ENCODE data around the gene CD99. TPM values are rescaled to one million over a fixed set of nuclear protein-coding genes. Genes with fewer than 3 reads are reported as not detected.
"Not testable (repeated sequence)": the region's sequence is repeated elsewhere in the genome, so short reads cannot be mapped to it uniquely, and the experiment has no call there.

CD99 gene
- total RNA-seq, 2 experiments from 2014 or later: 259 to 286 TPM

DNA sequence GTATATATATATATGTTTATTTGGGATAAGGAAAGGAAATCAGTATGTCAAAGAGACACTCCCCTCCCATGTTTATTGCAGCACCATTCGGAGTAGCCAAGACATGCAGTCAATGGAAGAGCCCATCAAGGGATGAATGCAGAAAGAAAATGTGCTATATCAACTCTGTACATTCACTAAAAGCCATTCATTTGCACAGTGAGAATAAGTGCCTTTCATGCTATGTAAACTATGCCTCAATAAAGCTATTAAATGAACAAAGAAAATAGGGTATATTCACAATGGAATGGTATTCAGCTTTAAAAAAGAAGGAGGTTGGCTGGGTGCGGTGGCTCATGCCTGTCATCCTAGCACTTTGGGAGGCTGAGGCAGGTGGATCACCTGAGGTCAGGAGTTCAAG is 20.3 kb downstream of the CD99 start:
- DNase-seq (no peak), ATAC-seq (no peak)
- CTCF ChIA-PET: no interaction called here
- no peaks in the 10 kb centered on the region for H3K27me3 Mint-ChIP-seq
- H3K36me3 Mint-ChIP-seq: peaks cover 42% of the 10 kb centered on the region
- H3K4me3 Mint-ChIP-seq: no peak overlapping the region
- no peak overlapping the region for H3K27ac Mint-ChIP-seq
- H3K9me3 Mint-ChIP-seq (ENCODE audit: low read depth): no peaks in the 10 kb centered on the region
- peaks cover 71% of the 10 kb centered on the region for H3K4me1 Mint-ChIP-seq

DNA sequence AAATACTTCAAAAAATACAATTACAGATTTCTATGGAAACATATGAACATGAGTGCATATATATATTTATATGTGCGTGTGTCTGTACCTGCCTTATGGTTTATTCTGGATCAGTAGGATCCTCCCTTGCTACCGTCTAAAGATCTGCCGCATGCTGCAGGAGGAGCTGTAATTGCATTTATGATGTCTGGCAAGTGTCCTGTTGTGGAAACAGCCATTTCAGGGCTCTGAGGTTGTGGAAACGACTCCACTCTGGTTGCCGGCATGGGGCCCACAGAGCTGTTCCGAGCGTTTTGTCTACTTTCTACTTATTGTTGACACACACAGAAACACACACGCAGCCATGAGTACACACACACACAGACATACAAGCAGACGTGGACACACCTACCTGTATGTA is 21.3 kb downstream of the CD99 start:
- CTCF ChIA-PET: no interaction called here
- Mint-ChIP-seq H3K9me3 (ENCODE audit: low read depth) (no peaks in the 10 kb centered on the region), H3K4me1 (peaks cover 71% of the 10 kb centered on the region), H3K27ac (no peak overlapping the region), H3K4me3 (no peak overlapping the region), H3K27me3 (no peaks in the 10 kb centered on the region), H3K36me3 (peaks cover 45% of the 10 kb centered on the region)
- DNase-seq (no peak), ATAC-seq (no peak)

DNA sequence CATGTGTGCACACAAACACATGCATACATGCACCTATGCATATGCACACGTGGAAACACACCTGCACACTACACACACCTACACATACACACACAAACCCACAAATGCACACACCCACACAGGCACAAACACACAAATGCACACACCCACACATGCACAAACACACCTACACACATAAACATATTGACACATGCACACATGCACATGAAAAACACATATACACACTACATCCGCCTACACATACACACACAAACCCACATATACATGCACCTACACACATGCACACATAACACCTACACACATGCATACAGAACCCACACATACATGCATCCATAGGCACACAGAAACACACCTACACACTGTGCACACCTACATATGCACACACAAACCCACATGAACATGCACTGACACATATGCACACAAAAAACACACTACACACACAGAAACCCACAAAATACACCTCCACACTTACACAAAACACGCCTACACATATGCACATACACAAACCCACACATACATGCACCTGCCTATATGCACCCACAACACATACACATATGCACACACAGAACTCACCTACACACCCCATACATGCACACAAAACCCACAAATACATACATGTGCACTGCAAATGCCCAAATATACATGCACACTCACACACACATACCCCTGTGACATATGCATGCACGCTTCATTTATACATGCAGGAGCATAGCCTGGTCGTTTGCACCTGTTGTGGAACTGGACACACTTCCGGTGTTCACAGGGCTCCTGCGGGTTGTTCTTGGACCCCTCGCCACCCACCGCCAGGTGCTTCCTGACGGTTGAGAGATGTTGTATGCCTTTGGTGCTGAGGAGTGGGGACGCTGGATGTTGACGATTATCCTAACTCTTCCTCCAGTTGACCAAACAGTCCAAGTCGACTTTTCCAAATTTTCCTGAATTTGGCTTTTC is 22.1 kb downstream of the CD99 start:
- DNase-seq: no peak
- ATAC-seq: no peak
- no peaks in the 10 kb centered on the region for H3K27me3 Mint-ChIP-seq
- no peak overlapping the region for H3K27ac Mint-ChIP-seq
- H3K9me3 Mint-ChIP-seq (ENCODE audit: low read depth): no peaks in the 10 kb centered on the region
- H3K4me3 Mint-ChIP-seq: no peak overlapping the region
- CTCF ChIA-PET: no interaction called here
- peaks cover 52% of the 10 kb centered on the region for H3K36me3 Mint-ChIP-seq
- H3K4me1 Mint-ChIP-seq: peaks cover 67% of the 10 kb centered on the region

DNA sequence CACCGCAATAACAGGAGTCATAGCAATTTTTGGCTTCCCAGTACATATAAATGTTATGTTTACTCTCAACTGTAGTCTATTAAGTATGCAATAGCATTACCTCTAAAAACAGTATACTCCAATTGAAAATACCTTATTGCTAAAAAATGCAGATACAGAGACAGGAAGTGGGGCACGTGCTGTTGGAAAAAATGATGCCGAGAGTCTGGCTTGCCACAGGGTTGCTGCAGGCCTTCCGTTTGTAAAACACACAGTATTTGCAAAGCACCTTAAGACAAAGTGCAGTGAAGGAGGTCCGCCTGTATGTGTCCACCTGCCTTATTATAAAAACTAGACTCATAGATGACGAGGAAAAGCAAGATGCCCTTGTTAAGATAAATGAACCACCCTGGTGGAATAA is 23.5 kb downstream of the CD99 start:
- H3K36me3 Mint-ChIP-seq: peaks cover 59% of the 10 kb centered on the region
- peak overlapping the region; percentile 45 for H3K27ac Mint-ChIP-seq
- no peak overlapping the region for H3K4me3 Mint-ChIP-seq
- H3K27me3 Mint-ChIP-seq: no peaks in the 10 kb centered on the region
- H3K4me1 Mint-ChIP-seq: peaks cover 53% of the 10 kb centered on the region
- no peaks in the 10 kb centered on the region for H3K9me3 Mint-ChIP-seq (ENCODE audit: low read depth)
- ATAC-seq: peak; percentile 14
- peak; percentile 72 for DNase-seq
- CTCF ChIA-PET: no interaction called here

DNA sequence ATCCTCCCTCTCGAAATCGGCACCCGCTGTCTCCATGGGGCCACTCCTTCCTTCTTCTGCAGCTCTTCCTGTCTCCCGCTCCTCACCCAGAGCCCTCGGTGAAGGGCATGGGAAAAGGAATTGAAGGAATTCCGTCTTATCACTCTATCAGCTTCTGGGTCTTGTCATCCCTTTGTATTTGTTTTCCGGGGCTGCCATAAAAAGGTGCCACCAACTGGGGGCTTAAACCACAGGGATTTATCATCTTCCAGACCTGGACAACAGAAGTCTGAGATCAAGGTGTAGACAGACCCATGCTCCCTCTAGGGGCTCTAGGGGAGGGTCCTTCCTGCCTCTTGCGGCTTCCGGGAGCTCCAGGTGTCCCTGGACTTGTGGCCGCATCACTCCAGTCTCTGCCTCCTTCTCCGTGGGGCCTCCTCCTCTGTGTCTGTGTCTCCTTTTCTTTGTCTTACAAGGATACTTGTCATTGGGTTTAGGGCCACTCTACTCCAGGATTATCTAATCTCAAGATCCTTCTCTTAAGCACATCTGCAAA is 24.0 kb downstream of the CD99 start:
- H3K9me3 Mint-ChIP-seq (ENCODE audit: low read depth): no peaks in the 10 kb centered on the region
- H3K27me3 Mint-ChIP-seq: no peaks in the 10 kb centered on the region
- H3K4me3 Mint-ChIP-seq: no peak overlapping the region
- peak overlapping the region; percentile 41 for H3K27ac Mint-ChIP-seq
- DNase-seq: no peak
- ATAC-seq: no peak
- H3K36me3 Mint-ChIP-seq: peaks cover 64% of the 10 kb centered on the region
- peaks cover 48% of the 10 kb centered on the region for H3K4me1 Mint-ChIP-seq
- CTCF ChIA-PET: no interaction called here

DNA sequence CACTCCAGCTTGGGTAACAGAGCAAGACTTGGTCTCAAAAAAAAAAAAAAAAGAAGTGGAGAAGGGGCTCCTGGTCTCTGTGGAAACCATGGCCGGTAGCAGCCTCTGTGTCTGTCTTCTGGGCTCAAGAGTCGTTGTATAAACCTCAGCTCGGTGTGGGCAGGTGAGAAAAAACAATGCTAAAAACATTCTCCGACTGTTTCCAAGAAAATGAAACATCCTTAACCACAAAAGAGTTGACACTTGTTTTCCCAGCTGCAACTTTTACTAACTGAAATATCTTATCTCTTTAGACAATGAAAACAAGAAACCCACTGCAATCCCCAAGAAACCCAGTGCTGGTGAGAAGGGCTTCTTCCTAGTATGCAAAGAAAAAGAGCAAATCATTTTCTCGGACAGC is 26.2 kb downstream of the CD99 start:
- peaks cover 36% of the 10 kb centered on the region for H3K4me1 Mint-ChIP-seq
- H3K36me3 Mint-ChIP-seq: peaks cover 68% of the 10 kb centered on the region
- peak; percentile 32 for ATAC-seq
- peak overlapping the region; percentile 69 for H3K27ac Mint-ChIP-seq
- DNase-seq: no peak
- H3K9me3 Mint-ChIP-seq (ENCODE audit: low read depth): no peaks in the 10 kb centered on the region
- no peak overlapping the region for H3K4me3 Mint-ChIP-seq
- no peaks in the 10 kb centered on the region for H3K27me3 Mint-ChIP-seq
- CTCF ChIA-PET: no interaction called here

DNA sequence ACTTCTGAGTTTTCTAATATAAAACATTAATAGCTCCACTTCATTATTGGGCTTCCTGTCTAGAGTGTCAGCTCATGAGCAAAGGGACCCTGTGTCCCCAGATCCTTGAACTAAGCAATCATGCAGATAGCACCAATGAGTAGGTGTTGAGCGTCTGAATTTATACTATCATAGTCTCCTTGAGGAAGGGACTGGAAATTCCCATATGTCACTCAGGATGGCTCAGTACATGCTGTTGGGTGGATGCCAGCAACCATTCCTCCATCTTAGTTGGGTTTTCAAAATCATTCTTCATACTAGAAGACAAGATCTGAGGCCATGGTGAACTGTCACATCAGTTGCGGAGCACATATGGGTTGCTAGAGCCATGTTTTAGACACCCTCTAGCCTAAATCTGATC is 27.7 kb downstream of the CD99 start:
- ATAC-seq (no peak), DNase-seq (no peak)
- H3K36me3 Mint-ChIP-seq: peaks cover 81% of the 10 kb centered on the region
- CTCF ChIA-PET: no interaction called here
- H3K4me3 Mint-ChIP-seq: no peak overlapping the region
- peaks cover 36% of the 10 kb centered on the region for H3K4me1 Mint-ChIP-seq
- no peaks in the 10 kb centered on the region for H3K27me3 Mint-ChIP-seq
- no peaks in the 10 kb centered on the region for H3K9me3 Mint-ChIP-seq (ENCODE audit: low read depth)
- H3K27ac Mint-ChIP-seq: peak overlapping the region; percentile 61

DNA sequence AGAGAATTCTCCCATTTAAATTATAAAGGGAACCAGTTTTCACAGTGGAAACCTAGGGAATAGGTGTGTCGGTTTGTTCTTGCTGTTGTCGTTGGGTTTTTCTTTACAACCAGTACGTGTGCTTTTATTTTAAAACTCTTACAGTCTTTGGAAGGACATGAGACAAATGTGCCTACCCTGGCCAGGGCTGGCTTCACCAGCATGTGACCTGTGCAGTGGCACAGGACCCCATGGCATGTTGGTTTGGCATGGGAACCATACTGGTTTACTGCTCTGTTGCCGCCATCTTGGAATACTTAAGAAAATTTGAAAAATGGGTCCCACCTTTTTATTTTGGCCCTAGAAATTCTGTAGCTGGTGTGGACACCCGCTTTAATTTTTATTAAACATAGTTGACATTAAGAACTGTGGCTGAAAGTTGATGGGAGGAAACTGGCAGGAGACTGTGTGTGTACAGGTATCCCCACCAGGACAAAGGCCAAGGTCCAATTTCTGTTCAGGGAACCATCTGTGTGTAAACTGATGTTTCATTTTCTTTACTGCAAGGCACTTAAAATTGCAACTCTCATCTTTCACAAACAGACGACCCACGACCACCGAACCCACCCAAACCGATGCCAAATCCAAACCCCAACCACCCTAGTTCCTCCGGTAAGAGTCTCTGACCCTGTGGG is 28.8 kb downstream of the CD99 start:
- H3K4me1 Mint-ChIP-seq: peaks cover 29% of the 10 kb centered on the region
- no peak overlapping the region for H3K27ac Mint-ChIP-seq
- peaks cover 77% of the 10 kb centered on the region for H3K36me3 Mint-ChIP-seq
- CTCF ChIA-PET: no interaction called here
- no peaks in the 10 kb centered on the region for H3K27me3 Mint-ChIP-seq
- DNase-seq (no peak), ATAC-seq (no peak)
- no peak overlapping the region for H3K4me3 Mint-ChIP-seq
- H3K9me3 Mint-ChIP-seq (ENCODE audit: low read depth): no peaks in the 10 kb centered on the region

DNA sequence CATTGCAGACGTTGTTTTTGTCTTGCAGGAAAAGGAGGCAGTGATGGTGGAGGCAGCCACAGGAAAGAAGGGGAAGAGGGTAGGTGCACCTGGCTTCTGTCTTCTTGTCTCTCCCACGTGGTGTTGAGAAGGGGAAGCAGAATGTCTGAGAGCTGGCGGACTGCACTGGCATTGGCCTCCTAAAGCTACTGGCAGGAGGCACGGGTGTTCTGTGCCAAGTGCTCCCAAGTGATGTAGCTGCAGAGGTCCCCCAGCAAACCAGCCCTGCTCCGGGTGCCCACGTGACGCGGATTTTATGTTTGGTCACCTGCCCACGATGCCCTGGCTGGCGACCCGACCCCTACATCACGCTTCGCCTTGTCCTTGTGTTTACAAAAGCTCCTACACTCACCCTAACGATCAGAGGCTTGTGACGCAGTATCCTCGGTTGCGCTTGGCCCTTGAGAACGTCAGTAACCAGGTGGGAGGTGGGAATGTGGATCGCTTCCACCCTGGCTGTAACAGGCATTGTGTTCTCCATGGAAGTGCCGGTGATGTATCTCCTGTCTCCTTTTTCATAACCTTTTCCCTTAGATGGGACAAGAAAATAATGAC is 32.3 kb downstream of the CD99 start:
- CTCF ChIA-PET: no interaction called here
- H3K4me3 Mint-ChIP-seq: no peak overlapping the region
- peaks cover 74% of the 10 kb centered on the region for H3K36me3 Mint-ChIP-seq
- H3K4me1 Mint-ChIP-seq: peaks cover 3% of the 10 kb centered on the region
- H3K9me3 Mint-ChIP-seq (ENCODE audit: low read depth): no peaks in the 10 kb centered on the region
- no peak for DNase-seq
- H3K27ac Mint-ChIP-seq: no peak overlapping the region
- no peak for ATAC-seq
- no peaks in the 10 kb centered on the region for H3K27me3 Mint-ChIP-seq

DNA sequence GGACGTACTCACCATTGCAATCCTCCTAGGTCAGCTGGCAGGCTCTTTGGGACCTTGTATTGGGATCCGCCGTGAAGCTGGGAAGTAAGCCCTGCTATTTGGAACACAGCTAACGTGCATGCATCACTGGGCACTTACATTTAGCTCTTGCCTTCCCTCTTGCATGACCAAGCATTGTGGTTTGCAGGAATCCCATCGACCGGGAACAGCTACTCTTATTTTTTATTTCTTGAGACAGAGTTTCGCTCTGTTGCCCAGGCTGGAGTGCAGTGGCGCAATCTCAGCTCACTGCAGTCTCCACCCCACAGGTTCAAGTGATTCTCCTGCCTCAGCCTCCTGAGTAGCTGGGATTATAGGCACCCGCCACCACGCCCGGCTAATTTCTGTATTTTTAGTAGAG is 36.2 kb downstream of the CD99 start:
- peaks cover 61% of the 10 kb centered on the region for H3K36me3 Mint-ChIP-seq

DNA sequence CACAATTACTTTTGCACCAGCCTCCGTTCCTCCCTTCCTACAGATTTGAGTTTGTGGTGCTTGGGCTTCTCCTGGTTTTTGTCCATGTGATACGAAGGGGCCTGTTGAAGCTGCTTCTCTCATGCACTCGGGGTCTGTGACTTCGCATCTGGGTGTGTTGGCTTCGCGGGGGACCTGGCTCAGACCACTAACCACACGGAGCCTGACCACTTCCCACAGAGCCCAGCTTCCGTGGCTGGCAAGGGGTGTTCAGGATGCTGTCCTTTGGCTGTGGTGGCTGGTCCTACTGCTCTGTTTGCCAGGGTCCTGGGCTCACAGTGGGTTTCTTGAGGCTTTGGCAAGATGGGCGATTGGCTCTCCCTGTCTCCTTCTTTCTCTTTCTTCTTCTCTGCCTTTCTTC is 41.0 kb downstream of the CD99 start:
- Mint-ChIP-seq H3K27me3 (no peaks in the 10 kb centered on the region), H3K4me1 (peaks cover 12% of the 10 kb centered on the region), H3K4me3 (no peak overlapping the region), H3K36me3 (peaks cover 60% of the 10 kb centered on the region), H3K27ac (peak overlapping the region; percentile 10), H3K9me3 (ENCODE audit: low read depth) (peaks cover 2% of the 10 kb centered on the region)
- CTCF ChIA-PET: no interaction called here
- DNase-seq (peak; percentile 46), ATAC-seq (peak; percentile 23)

More for the DNA sequence above, 36.2 kb downstream of the CD99 start:
- H3K27ac Mint-ChIP-seq; CTCF ChIA-PET; H3K4me1 Mint-ChIP-seq; H3K9me3 Mint-ChIP-seq (ENCODE audit: low read depth); ATAC-seq; H3K27me3 Mint-ChIP-seq; DNase-seq; H3K4me3 Mint-ChIP-seq: not testable (repeated sequence)

DNA sequence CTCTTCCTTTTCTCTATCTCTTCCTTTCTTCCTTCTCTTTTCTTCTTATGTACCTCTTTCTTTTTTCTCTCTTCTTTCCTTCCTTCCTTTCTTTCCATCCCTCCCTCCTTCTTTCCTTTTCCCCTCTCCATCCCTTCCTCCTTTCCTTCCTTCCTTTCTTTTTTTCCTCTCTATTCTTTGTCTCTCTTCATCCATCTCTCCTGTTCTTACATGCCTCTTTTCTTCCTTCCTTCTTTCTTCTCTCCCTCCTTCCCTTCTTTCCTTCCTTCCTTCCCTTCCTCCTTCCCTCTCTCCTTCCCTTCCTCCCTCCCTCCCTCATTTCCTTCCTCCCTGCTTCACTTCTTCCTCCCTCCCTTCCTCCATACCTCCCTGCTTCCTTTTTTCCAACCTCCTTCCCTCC is 41.6 kb downstream of the CD99 start:
- no peak overlapping the region for H3K4me3 Mint-ChIP-seq
- peaks cover 2% of the 10 kb centered on the region for H3K9me3 Mint-ChIP-seq (ENCODE audit: low read depth)
- H3K27ac Mint-ChIP-seq: peak overlapping the region; percentile 5
- peaks cover 56% of the 10 kb centered on the region for H3K36me3 Mint-ChIP-seq
- no peak for ATAC-seq
- CTCF ChIA-PET: no interaction called here
- H3K27me3 Mint-ChIP-seq: no peaks in the 10 kb centered on the region
- DNase-seq: no peak
- H3K4me1 Mint-ChIP-seq: peaks cover 12% of the 10 kb centered on the region

DNA sequence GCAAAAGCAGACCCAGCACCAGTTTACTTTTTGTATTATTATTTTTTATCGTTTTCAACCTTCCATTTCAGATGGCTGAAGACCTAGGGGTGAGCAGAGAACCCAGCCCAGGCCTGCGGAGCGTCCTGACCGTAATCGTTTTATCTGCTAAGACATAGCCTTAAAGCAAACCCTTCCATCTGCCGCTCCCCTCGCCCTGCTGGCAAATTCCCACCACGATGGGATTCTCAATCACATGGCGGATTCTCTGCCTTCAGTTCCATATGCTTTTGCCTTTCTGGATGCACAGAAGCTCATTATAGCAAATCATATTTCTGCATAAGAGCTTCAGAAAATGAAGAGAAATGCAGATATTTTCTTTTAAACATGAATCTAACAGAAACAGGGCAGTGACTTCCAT is 42.2 kb downstream of the CD99 start:
- Mint-ChIP-seq H3K27ac (no peak overlapping the region), H3K36me3 (peaks cover 56% of the 10 kb centered on the region), H3K9me3 (ENCODE audit: low read depth) (peaks cover 2% of the 10 kb centered on the region), H3K27me3 (no peaks in the 10 kb centered on the region), H3K4me1 (peaks cover 12% of the 10 kb centered on the region), H3K4me3 (no peak overlapping the region)
- CTCF ChIA-PET: no interaction called here
- ATAC-seq: no peak
- no peak for DNase-seq

All from activated CD8-positive, alpha-beta memory T cell treated with anti-CD3 and anti-CD28 coated beads, Interleukin-2, amount 10 ng/mL, durations not matched to agents 7 days and 5 days (primary cell).